GM18870 (cell line): Measurements from ENCODE around the gene CCDC97.
A peak's percentile ranks its signal among the peaks of the same experiment; 100 is the strongest.
"Not testable (repeated sequence)": the region's sequence is repeated elsewhere in the genome, so short reads cannot be mapped to it uniquely, and the experiment has no call there.

Experiments used
- ATAC-seq: cut with Tn5 transposase; IDR thresholded peaks from one replicate; pipeline ENCODE4 v1.9.1; 2021; ENCODE audit warnings: moderate library complexity; ENCODE audit not compliant: unreplicated experiment

The CCDC97 gene

DNA sequence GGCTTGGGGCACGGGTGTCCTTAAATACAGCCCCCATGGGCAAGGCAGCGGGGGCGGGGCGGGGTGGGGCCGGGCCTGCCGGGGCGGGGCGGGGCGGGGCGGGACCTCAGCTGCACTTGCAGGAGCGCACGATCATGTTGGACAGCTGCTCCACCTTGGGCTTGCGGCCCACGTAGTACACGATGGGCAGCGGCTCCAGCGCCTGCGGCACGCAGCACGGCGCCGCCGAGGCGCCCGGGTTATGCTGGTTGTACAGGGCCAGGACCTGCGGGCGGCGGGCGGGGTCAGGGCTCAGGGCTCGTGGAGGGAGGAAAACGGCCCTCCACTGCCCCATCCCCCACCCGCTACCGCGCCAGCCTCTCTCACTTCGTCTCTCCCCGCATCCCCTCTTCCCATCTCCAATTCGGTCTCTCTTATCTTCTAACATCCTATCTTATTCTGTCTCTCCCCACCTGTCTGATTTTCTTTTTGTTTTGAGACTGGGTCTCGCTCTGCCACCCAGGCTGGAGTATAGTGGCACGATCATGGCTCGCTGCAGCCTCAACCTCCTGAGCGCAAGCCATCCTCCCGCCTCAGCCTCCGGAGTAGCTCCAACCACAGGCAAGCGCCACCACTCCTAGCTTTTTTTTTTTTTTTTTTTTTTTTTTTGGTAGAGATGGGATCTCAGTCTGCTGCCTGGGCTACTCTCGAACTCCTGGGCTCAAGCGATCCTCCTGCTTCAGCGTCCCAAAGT lies 21.1 kb downstream of the CCDC97 start:
- no peak for ATAC-seq

DNA sequence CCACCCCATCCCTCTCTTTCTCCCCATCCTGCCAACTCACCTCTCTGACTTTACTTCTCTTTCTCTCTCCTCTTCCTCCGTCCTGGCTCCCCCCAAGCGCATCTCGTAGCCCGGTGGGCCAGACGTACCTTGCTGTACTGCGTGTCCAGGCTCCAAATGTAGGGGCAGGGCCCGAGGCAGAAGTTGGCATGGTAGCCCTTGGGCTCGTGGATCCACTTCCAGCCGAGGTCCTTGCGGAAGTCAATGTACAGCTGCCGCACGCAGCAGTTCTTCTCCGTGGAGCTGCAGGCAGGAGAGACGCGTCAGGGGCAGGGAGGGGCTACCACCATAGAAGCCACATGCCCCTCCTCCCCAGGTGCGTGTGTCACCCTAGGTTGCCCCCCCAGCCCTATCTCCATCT lies 22.0 kb downstream of the CCDC97 start:
- no peak for ATAC-seq

DNA sequence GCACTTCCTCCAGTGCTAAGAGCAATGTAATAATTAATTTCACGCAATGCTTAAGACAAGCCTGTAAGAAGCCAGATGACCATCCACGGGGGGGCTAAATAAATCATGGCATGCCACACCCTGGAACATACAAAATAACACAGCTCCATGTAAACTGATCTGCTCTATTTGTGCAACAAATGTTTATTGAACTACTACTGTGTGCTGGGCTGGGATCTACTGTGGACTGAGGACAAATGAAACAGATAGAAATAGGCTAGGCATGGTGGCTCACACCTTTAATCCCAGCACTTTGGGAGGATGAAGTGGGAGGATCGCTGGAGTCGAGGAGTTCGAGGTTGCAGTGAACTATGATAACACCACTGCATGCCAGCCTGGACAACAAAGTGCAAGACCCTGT lies 22.5 kb downstream of the CCDC97 start:
- no peak for ATAC-seq

DNA sequence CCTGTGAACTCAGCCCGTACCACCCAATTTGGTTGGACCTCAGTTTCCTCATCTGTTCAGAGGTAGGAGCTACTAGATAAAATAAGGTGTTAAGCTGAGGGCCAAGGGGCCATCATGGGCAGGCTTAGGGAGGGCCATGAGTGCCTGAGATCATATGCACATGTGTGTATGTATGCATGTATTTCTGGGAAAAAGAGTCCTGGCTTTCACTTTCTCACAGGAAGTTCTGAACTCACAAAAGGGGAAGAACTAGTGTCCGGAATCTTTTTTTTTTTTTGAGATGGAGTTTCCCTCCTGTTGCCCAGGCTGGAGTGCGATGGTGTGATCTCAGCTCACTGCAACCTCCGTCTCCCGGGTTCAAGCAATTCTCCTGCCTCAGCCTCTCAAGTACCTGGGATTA lies 24.8 kb downstream of the CCDC97 start:
- no peak for ATAC-seq

DNA sequence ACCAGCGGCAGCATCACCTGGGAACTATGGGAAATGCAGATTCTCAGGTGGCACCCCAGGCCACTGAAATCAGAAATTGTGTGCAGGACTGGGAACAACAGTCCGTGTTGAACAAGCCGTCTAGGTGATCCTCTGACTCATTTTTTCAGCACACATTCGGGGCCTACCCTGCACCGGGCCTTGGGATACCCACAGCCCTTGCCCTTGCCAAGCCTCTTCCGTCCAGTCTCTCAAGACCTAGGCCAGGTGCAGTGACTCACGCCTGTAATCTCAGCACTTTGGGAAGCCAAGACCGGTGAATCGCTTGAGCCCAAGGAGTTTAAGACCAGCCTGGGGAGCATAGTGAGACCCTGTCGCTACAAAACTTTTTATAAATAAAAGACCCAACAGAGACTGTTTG lies 25.5 kb downstream of the CCDC97 start:
- no peak for ATAC-seq

DNA sequence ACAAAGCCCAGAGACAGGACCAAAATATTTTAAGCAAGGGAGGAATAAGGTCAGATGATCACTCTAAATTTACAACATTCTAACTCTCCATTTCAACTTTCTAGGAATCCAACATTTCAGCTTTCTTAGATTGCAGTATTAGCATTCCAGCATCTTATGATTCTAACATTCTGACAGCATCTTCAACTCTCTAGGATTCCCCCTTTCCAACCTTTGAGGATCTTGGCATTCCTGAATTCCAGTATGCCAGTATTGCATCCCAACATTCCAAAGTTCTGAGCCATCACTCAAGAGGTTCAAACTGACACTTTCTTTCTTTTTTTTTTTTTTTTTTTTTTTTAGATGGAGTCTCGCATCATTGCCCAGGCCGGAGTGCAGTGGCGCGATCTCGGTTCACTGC lies 30.0 kb downstream of the CCDC97 start:
- ATAC-seq, result no peak

DNA sequence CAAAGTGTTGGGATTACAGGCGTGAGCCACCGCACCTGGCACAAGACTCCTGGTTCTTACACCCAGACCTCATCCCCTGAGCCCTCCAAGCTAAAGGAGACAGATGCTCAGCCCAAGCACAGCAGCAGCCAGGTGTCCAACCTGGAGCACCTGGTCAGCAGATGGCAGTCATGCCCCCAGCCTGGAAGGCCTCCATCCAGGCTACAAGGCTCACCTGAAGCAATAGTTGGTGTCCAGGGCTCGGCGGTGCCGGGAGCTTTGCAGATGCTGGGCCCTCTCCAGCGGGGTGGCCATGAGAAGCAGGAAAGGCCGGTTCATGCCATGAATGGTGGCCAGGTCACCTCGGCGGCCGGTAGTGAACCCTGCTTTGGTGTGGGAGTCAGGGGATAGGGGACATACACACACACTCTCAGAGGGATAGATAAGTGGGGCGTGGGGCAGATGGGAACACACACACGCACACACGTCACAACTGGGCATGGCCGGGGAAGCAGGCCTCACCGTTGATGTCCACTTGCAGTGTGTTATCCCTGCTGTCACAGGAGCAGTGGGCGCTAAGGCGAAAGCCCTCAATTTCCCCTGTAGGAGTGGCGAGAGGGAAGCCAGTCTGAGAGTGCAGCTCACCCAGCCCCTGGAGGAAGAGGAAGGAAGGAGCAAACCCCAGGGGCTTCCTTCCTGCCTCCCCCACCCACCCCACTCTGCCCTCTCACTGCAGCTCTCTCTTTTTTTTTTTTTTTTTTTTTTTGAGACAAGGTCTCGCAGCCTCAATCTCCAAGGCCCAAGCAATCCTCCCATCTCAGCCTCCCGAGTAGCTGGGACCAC lies 31.9 kb downstream of the CCDC97 start:
- no peak for ATAC-seq

DNA sequence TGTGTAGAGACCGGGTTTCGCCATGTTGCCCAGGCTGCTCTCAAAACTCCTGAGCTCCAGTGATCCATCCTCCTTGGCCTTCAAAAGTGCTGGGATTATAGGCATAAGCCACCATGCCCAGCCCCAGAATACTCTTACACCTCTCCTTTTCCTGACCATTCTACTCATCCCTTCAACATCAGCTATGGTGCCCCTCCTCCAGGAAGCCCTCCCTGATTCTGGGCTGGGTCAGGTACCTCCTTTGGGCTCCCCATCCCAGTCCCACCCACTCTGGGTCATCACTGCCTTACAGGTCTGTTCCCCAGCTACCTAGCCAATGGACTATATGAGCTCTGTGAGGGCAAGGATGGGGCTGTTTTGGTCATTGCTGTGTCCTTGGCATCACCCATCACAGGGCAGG lies 34.2 kb downstream of the CCDC97 start:
- ATAC-seq, result no peak

DNA sequence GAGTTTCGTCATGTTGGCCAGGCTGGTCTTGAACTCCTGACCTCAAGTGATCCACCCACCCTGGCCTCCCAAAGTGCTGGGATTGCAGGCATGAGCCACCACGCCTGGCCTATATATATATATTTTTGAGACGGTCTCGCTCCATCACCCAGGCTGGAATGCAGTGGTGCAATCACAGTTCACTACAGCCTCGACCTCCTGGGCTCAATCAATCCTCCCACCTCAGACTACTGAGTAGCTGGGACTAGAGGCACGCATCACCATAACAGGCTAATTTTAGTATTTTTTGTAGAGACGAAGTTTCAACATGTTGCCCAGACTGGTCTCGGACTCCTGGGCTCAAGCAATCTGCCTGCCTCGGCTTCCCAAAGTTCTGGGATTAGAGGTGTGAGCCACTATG lies 36.9 kb downstream of the CCDC97 start:
- ATAC-seq, result not testable (repeated sequence)

DNA sequence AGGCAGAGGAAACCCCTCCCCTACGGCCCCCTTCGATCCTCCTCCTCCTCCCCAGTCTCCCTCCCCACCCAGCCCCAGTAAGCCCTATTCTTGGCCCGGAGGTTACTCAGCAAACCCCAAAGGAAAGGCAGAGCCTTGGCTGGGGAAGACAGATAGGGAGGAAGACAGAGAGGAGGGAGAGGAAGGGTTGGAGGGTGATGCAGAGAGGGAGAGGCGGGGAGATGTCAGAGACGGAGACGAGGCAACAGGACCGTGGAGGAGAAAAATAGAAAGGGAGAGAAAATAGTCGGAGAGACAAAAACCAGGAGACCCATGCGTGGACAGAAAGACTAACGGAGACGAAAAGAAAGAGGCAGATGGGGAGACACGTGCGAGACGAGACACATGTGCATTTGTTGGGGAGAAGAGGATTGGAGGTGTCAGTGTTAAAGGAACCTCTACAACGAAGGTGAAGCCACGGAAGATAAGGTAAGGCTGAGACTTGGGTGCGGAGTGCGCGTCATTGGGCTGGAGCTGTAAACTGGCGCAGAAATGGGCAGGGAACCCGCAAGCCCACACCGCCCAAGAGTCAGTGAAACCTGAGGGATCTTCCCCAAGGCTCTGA lies 40.9 kb downstream of the CCDC97 start:
- no peak for ATAC-seq

DNA sequence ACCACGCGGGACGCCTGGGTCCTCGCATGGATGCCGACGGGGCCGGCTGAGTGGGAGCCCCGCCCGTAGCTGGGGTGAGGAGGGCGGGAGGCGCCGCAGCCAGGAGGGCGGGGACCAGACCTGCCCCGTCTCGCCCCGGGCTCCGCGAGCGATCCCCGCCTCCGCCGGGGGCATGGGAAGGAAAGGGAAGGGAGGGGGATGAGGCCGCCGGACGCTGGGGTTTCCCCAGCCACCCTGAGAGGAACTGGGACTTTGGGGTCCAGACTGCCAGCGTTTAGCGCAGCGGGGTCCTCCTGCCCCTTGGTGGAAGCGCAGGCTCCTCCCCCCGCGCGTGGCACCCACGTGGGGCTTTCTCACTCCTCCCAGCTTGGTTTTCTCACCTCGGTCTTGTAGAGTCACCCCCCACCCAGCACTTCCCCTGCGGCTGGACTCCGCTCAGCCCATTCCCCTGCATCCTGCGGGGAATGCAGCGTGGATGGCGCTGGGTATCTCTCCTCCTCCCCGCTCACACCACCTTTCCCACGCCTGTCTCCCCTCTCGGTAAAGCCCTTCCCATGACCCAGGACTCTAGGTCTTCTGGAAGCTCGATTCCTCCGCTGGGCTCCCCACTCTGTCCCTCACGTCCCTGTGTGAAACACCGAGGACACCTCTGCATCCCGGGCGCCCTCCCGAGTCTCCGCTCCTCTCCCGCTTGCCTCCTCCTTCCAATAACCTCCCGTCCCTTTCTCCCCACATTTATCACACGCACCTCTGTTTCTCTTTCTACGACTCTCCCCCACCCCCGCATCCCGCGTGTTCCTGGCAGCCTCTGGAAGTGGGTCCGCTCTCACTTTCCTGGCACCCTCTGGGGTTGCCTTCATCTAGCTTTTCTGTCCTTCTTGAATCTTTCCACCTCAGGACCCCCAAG lies 41.6 kb downstream of the CCDC97 start:
- ATAC-seq, result peak; percentile 38

DNA sequence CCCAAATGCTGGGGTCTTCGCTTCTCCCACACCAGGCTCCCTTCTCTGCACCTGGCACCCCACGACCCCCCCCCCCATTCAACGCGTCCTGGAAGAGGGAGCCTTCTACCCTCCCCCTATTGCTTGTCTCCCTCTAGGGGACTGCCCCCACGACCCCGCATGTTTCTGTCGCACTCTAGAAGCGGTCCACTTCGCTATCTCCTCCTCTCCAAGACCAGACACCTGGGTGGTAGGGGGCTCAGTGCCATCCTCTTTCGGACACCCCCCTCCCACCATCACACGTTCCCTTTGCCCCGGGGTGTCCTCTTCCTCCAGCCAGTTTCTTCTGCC lies 42.3 kb downstream of the CCDC97 start:
- ATAC-seq, result no peak

DNA sequence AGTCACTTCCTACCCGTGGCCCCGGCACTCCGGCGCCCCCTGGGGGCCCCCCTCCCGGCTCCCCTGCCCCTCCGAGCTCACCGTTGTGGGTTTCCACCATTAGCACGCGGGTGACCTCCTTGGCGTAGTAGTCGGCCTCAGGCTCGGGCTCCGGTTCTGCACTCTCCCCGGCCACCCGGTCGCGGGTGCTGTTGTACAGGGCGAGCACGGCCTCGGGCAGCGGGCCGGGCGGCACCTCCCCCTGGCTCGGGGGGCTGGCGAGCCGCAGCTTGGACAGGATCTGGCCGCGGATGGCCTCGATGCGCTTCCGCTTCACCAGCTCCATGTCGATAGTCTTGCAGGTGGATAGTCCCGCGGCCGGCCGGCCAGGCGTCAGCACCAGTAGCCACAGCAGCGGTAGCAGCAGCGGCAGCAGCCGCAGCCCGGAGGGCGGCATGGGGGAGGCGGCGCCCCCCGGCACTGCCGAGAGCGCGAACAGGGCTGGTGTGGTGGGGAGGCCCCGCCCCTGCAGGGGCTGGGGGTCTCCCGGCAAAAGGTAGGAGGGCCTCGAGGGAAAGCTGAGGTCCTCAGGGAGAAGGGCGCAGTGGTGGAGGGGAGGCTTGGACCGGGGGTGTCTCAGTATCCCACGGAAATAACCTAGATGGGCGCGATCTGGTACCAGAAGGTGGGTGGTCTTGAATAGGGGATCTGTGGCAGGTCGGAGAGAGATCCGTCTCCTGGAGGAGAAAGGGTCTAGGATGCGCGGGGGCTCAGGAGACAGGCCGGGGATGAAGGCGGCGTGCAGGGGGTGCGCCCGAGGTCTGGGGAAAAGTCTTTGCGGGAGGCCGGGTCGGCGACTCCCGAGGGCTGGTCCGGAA lies 42.9 kb downstream of the CCDC97 start:
- ATAC-seq, result no peak

DNA sequence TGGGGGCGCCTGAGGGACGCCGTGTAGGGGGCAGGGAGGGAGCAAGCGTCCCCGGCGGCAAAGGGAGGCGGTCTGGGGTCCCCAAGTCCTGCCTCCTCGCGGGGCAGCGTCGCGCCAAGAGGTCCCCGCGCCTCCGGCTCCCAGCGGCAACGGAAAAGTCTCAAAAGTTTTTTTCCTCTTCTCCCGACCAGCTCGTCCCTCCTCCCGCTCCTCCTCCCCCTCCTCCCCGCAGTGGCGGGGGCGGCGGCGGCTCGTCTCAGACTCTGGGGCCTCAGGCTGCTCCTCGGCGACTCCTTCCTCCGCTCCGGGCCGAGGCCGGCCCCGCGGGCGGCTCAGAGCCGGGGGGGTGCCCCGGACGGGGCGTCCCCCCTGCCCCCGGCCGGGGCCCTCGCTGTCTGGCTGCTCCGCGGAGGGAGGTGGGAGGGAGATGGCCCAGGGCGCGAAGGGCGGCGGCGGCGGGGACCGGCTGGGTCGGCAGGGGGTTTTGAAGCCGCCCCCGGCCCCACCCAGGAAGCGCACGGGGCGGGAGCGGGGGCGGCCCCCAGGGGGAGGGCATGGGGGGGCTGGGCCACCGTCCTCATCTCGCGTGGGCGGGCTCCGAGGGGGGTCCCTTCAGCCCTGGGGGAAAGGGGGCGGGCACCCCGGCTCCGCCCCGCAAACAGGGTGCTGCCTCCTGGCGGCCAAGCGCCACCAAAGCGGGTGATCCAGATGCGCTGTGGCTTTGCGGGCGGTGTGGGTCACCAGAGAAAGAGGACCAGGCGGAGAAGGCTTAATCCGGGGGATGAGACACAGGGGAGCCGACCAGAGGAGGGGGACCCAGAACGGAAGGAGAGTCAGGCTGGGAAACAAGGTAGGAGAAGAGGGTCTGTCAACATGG lies 43.7 kb downstream of the CCDC97 start, which contains the start of gene TGFB1:
Gene TGFB1, minus strand, starts transcription at position 457 of the 877 bp plus-strand sequence. CDS start 878 bp downstream, outside the sequence.
- no peak for ATAC-seq

DNA sequence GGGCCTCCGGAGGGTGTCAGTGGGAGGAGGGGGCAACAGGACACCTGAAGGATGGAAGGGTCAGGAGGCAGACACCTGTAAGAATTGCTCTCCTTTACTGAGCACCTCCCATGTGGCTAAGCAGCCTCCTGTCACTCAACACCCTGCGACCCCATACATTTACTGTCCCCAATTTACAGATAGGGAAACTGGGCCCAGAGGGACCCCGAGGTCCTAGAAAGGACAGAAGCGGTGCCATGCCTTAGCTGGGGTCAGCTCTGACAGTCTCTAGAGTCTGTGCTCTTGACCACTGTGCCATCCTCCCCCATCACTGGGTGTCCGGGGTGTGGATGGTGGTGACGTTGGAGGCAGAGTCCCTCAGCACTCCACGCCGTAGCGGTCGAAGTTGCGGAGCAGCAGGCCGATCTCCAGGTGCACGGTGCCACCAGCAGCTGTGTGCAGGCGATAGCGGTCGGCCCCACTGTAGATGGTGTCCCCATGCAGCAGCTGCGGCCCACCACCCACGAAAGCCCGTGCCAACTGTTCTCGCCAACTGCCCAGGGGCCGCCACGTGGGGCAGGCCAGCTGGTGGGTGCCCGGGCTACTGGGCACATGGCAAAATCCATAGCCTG lies 44.5 kb downstream of the CCDC97 start:
- ATAC-seq, result no peak

DNA sequence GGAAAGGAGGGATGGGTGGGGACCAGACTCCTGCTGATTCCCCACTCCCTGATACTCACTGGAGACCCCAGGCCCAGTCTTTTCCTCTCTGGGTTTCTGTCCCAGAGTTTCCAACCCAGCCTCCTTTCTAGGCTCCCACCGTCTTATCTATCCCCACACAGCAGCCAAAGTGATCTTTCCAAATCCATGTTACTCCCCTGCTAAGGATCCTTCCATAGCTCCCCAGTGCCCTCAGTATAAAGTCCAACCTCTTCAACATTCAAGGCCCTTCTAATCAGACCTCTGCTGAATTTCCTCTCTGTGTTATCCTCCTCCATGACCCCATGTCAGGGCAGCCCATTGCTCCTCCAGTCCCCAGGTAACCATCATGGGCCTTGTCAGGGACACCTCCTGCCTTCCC lies 45.1 kb downstream of the CCDC97 start:
- no peak for ATAC-seq

DNA sequence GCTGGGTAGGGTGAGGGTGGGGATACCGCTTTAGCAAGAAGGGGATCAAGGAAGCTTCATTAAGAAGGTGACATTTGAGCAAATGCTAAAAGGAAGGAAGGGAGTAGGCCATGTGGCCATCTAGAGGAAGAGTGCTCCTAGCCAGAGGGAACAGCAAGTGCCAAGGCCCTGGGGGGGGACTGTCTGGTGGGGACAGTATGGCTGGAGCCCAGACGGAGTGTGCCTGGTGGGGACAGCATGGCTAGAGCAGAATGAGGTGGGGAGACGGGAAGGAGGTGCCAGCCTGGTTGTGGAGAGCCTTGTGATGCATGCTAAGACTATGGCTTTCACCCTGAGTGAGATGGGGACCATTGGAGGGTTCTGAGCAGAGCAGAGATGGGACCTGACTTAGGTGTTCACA lies 45.8 kb downstream of the CCDC97 start:
- no peak for ATAC-seq

DNA sequence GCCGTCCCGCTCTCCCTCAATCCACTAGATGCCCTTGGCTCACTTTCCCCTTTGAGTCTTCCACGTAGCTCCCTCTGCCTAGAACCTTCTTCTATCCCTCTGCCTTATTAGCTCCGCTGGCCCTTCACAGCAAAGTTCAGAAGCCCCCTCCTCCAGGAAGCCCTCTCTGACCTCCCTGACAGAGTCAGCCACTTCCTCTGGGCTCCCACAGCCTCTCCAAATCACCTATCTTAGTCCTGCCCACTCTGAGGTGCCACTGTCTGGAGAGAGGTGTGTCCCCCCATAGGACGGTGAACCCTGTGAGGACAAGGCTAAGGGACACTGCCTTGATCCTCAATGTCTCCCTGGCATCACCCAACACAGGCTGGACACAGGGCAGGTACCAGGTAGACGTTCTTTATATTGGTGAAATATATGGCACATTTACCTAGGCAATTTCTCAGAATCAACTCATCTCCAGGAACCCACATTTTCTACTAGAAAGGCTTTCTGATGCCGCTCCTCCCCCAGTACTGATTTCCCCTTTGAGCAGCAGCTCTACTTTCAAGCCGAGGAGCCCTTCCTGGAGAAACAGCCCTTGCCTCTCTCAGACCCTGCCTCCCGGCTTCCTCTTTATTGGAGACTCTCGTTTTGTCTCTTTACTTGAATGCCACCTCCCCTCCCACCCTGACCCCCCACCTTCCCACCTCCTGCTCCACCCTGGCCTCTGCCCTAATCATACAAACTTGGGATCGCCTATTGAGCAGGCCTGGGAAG lies 47.2 kb downstream of the CCDC97 start:
- no peak for ATAC-seq
